H7 (cell line): ENCODE data around the gene GID8. TPM values are rescaled to one million over a fixed set of nuclear protein-coding genes. Genes with fewer than 3 reads are reported as not detected.

ENCODE experiments used
- DNase-seq: peaks from one replicate; pipeline ENCODE4 v3.0.0; 2012
- H3K27me3 ChIP-seq: 2 replicates; pipeline ENCODE4 v1.6.0; 2011; ENCODE audit warnings: mild to moderate bottlenecking, low read length; ENCODE audit not compliant: control insufficient read depth, insufficient read depth
- H3K36me3 ChIP-seq: replicated peaks from 2 replicates; pipeline ENCODE4 v1.5.1; 2011; ENCODE audit warnings: low read length; ENCODE audit not compliant: control insufficient read depth, insufficient read depth
- H3K4me3 ChIP-seq: 2 replicates; pipeline ENCODE4 v1.5.1; 2011; ENCODE audit warnings: low read depth, mild to moderate bottlenecking, control low read depth, low read length, moderate library complexity; ENCODE audit not compliant: insufficient read depth
- total RNA-seq: library from RNA; depleted of rRNA; stranded (reverse); fragments of >200 nt; shearing (Covaris generic); gene quantifications from 2 replicates; pipeline ENCODE4 v1.2.3, GENCODE V29; 2014

The GID8 gene
- total RNA-seq, 1 experiment from 2014 or later: 49.1 TPM

- DNase-seq: peak; percentile 98
- peak overlapping the region; percentile 98 for H3K4me3 ChIP-seq
- no peaks in the 10 kb centered on the region for H3K27me3 ChIP-seq
- peaks cover 23% of the 10 kb centered on the region for H3K36me3 ChIP-seq
Measured at GRCh38 chr20:62937268-62938104, 461 bp upstream of the GID8 start.

GRCh38 chr20:62940875-62941274, 2.9 kb downstream of the GID8 start:
- Histone ChIP-seq H3K4me3 (no peak overlapping the region), H3K27me3 (no peaks in the 10 kb centered on the region), H3K36me3 (peaks cover 28% of the 10 kb centered on the region)
- no peak for DNase-seq

- no peak overlapping the region for H3K4me3 ChIP-seq
- no peaks in the 10 kb centered on the region for H3K27me3 ChIP-seq
- DNase-seq: no peak
- H3K36me3 ChIP-seq: peaks cover 32% of the 10 kb centered on the region
Measured at GRCh38 chr20:62941792-62942191, 3.8 kb downstream of the GID8 start.

- DNase-seq: no peak
- no peaks in the 10 kb centered on the region for H3K27me3 ChIP-seq
- no peak overlapping the region for H3K4me3 ChIP-seq
- H3K36me3 ChIP-seq: peaks cover 38% of the 10 kb centered on the region
Measured at GRCh38 chr20:62942456-62942855, 4.5 kb downstream of the GID8 start.

- no peak for DNase-seq
- H3K4me3 ChIP-seq: no peak overlapping the region
- H3K27me3 ChIP-seq: no peaks in the 10 kb centered on the region
- peaks cover 44% of the 10 kb centered on the region for H3K36me3 ChIP-seq
Measured at GRCh38 chr20:62943396-62943795, 5.4 kb downstream of the GID8 start.

- no peak overlapping the region for H3K4me3 ChIP-seq
- DNase-seq: no peak
- H3K36me3 ChIP-seq: peaks cover 50% of the 10 kb centered on the region
- no peaks in the 10 kb centered on the region for H3K27me3 ChIP-seq
Measured at GRCh38 chr20:62944184-62944583, 6.2 kb downstream of the GID8 start.

GRCh38 chr20:62944746-62945145, 6.8 kb downstream of the GID8 start:
- peaks cover 52% of the 10 kb centered on the region for H3K36me3 ChIP-seq
- no peaks in the 10 kb centered on the region for H3K27me3 ChIP-seq
- no peak for DNase-seq
- no peak overlapping the region for H3K4me3 ChIP-seq

GRCh38 chr20:62945771-62946339, 7.9 kb downstream of the GID8 start:
- Histone ChIP-seq H3K27me3 (no peaks in the 10 kb centered on the region), H3K4me3 (no peak overlapping the region), H3K36me3 (peaks cover 60% of the 10 kb centered on the region)
- no peak for DNase-seq

- Histone ChIP-seq H3K36me3 (peaks cover 59% of the 10 kb centered on the region), H3K4me3 (no peak overlapping the region), H3K27me3 (no peaks in the 10 kb centered on the region)
- DNase-seq: no peak
Measured at GRCh38 chr20:62946918-62947317, 9.0 kb downstream of the GID8 start.

GRCh38 chr20:62947532-62948300, 9.8 kb downstream of the GID8 start:
- no peak for DNase-seq
- no peaks in the 10 kb centered on the region for H3K27me3 ChIP-seq
- peaks cover 58% of the 10 kb centered on the region for H3K36me3 ChIP-seq
- no peak overlapping the region for H3K4me3 ChIP-seq

GRCh38 chr20:62949153-62949821, 11.3 kb downstream of the GID8 start:
- no peak overlapping the region for H3K4me3 ChIP-seq
- peaks cover 48% of the 10 kb centered on the region for H3K36me3 ChIP-seq
- no peak for DNase-seq
- H3K27me3 ChIP-seq: no peaks in the 10 kb centered on the region

GRCh38 chr20:62949962-62950361, 12.0 kb downstream of the GID8 start:
- Histone ChIP-seq H3K4me3 (no peak overlapping the region), H3K27me3 (no peaks in the 10 kb centered on the region), H3K36me3 (peaks cover 42% of the 10 kb centered on the region)
- peak; percentile 51 for DNase-seq

- Histone ChIP-seq H3K4me3 (no peak overlapping the region), H3K27me3 (no peaks in the 10 kb centered on the region), H3K36me3 (peaks cover 36% of the 10 kb centered on the region)
- no peak for DNase-seq
Measured at GRCh38 chr20:62950741-62951140, 12.8 kb downstream of the GID8 start.

GRCh38 chr20:62951143-62951895, 13.4 kb downstream of the GID8 start:
- H3K4me3 ChIP-seq: no peak overlapping the region
- peaks cover 30% of the 10 kb centered on the region for H3K36me3 ChIP-seq
- no peaks in the 10 kb centered on the region for H3K27me3 ChIP-seq
- no peak for DNase-seq
